GM23338 (cell line): ENCODE data around the gene UBE2C. TPM values are rescaled to one million over a fixed set of nuclear protein-coding genes. Genes with fewer than 3 reads are reported as not detected.

Source experiments
- ATAC-seq: fragments of 200-7000 bp; cut with Tn5 transposase; 3 replicates; pipeline ENCODE4 v1.9.1; 2020
- DNase-seq: peaks from one replicate; pipeline ENCODE4 v3.0.0-alpha.2; 2015; ENCODE audit warnings: low spot score
- H2AFZ ChIP-seq: fragments of 200-600 bp; sonication (generic); 2 replicates; pipeline ENCODE4 v1.8.0; 2016; ENCODE audit warnings: antibody characterized with exemption, mild to moderate bottlenecking, moderate library complexity
- H3F3A ChIP-seq: fragments of 200-600 bp; sonication (generic); replicated peaks from 2 replicates; pipeline ENCODE4 v1.8.0; 2017; ENCODE audit warnings: antibody characterized with exemption, mixed run types, low read depth
- H3K27ac ChIP-seq: fragments of 200-600 bp; sonication (generic); 2 replicates; pipeline ENCODE4 v1.6.1; 2016; ENCODE audit warnings: low read depth
- H3K27me3 ChIP-seq: fragments of 200-600 bp; sonication (generic); 2 replicates; pipeline ENCODE4 v1.8.0; 2016; ENCODE audit warnings: mild to moderate bottlenecking, mixed run types, moderate library complexity; ENCODE audit not compliant: insufficient read depth
- H3K36me3 ChIP-seq: fragments of 200-600 bp; sonication (generic); 2 replicates; pipeline ENCODE4 v1.8.0; 2016; ENCODE audit warnings: mild to moderate bottlenecking; ENCODE audit not compliant: insufficient read depth
- H3K4me1 ChIP-seq: fragments of 200-600 bp; sonication (generic); 2 replicates; pipeline ENCODE4 v1.8.0; 2016; ENCODE audit warnings: mild to moderate bottlenecking, moderate library complexity; ENCODE audit not compliant: insufficient read depth
- H3K4me2 ChIP-seq: fragments of 200-600 bp; sonication (generic); 2 replicates; pipeline ENCODE4 v1.7.1; 2017; ENCODE audit warnings: mixed run types
- H3K4me3 ChIP-seq: fragments of 200-600 bp; sonication (generic); 2 replicates; pipeline ENCODE4 v1.6.1; 2016; ENCODE audit warnings: mixed run types
- H3K79me2 ChIP-seq: fragments of 200-600 bp; sonication (generic); replicated peaks from 2 replicates; pipeline ENCODE4 v1.8.0; 2017; ENCODE audit warnings: mild to moderate bottlenecking; ENCODE audit not compliant: insufficient read depth
- H3K9me2 ChIP-seq: fragments of 200-600 bp; sonication (generic); 2 replicates; pipeline ENCODE4 v1.8.0; 2017; ENCODE audit not compliant: insufficient read depth
- H4K20me1 ChIP-seq: fragments of 200-600 bp; sonication (generic); replicated peaks from 2 replicates; pipeline ENCODE4 v1.8.0; 2017; ENCODE audit warnings: mild to moderate bottlenecking; ENCODE audit not compliant: insufficient read depth
- H3K27ac Mint-ChIP-seq: 2 replicates; pipeline ENCODE4 v1.8.0; 2020; ENCODE audit warnings: inconsistent platforms, mild to moderate bottlenecking, moderate library complexity, mixed read lengths
- H3K27me3 Mint-ChIP-seq: 3 replicates; pipeline ENCODE4 v1.8.0; 2022; ENCODE audit warnings: low read depth, mild to moderate bottlenecking, moderate library complexity, mixed read lengths, inconsistent platforms; ENCODE audit not compliant: insufficient read depth, poor library complexity
- H3K36me3 Mint-ChIP-seq: 3 replicates; pipeline ENCODE4 v1.8.0; 2021; ENCODE audit warnings: low read depth, mild to moderate bottlenecking, inconsistent platforms, moderate library complexity, mixed read lengths
- H3K4me1 Mint-ChIP-seq: 3 replicates; pipeline ENCODE4 v1.8.0; 2020; ENCODE audit warnings: mild to moderate bottlenecking, inconsistent platforms, mixed read lengths
- H3K4me3 Mint-ChIP-seq: 3 replicates; pipeline ENCODE4 v1.8.0; 2021; ENCODE audit warnings: moderate library complexity, mild to moderate bottlenecking, inconsistent platforms, mixed read lengths
- H3K9me3 Mint-ChIP-seq: 3 replicates; pipeline ENCODE4 v1.8.0; 2020; ENCODE audit warnings: moderate library complexity, mild to moderate bottlenecking, inconsistent platforms, mixed read lengths
- CREB1 ChIP-seq: fragments of 250-450 bp; sonication (Bioruptor Pico); IDR thresholded peaks from 2 replicates; pipeline ENCODE4 v1.5.0; 2020; ENCODE audit warnings: low read depth, mild to moderate bottlenecking, moderate library complexity
- EZH2 ChIP-seq: fragments of 200-600 bp; sonication (generic); IDR thresholded peaks from one replicate; pipeline ENCODE4 v1.8.0; 2017; ENCODE audit warnings: antibody characterized with exemption, mild to moderate bottlenecking, low read depth; ENCODE audit not compliant: unreplicated experiment
- EZH2phosphoT487 ChIP-seq: fragments of 200-600 bp; sonication (generic); IDR thresholded peaks from one replicate; pipeline ENCODE4 v1.8.1; 2018; ENCODE audit warnings: antibody characterized with exemption; ENCODE audit not compliant: unreplicated experiment
- JUNB ChIP-seq: IDR thresholded peaks from one replicate; pipeline ENCODE4 v1.6.1; 2016; ENCODE audit warnings: antibody characterized with exemption; ENCODE audit not compliant: unreplicated experiment
- NANOG ChIP-seq: IDR thresholded peaks from 2 replicates; pipeline ENCODE4 v1.6.1; 2016; ENCODE audit warnings: antibody characterized with exemption, borderline replicate concordance
- POLR2AphosphoS5 ChIP-seq: IDR thresholded peaks from 2 replicates; pipeline ENCODE4 v1.6.1; 2016; ENCODE audit warnings: antibody characterized with exemption, low read depth
- STAT1 ChIP-seq: IDR thresholded peaks from one replicate; pipeline ENCODE4 v1.6.1; 2016; ENCODE audit warnings: antibody characterized with exemption; ENCODE audit not compliant: unreplicated experiment
- ZNF114 ChIP-seq: fragments of 250-450 bp; sonication (Bioruptor Pico); IDR thresholded peaks from 2 replicates; pipeline ENCODE4 v1.5.0; 2020; ENCODE audit warnings: mild to moderate bottlenecking, moderate library complexity
- ZNF331 ChIP-seq: fragments of 250-450 bp; sonication (Bioruptor Pico); IDR thresholded peaks from 2 replicates; pipeline ENCODE4 v1.5.0; 2020; ENCODE audit warnings: low read depth, mild to moderate bottlenecking, moderate library complexity
- polyA plus RNA-seq: library from polyadenylated mRNA; unstranded; fragments of >200 nt; fragmentation: Nextera tagmentation; extraction: Ambion mirVana; gene quantifications from 2 replicates; pipeline ENCODE4 v1.2.1, GENCODE V29; 2016
- total RNA-seq: library from RNA; depleted of rRNA; stranded (reverse); fragments of >200 nt; shearing (Covaris generic); gene quantifications from 2 replicates; pipeline ENCODE4 v1.2.3, GENCODE V29; 2014
- TF ChIP-seq, protein P1 (sequence below): IDR thresholded peaks from 2 replicates; pipeline ENCODE4 v1.6.1; 2016; ENCODE audit warnings: antibody characterized with exemption
- TF ChIP-seq, protein P2 (sequence below), 2 experiments: fragments of 200-600 bp in 1 of 2; sonication (generic) in 1 of 2; conservative IDR thresholded peaks; 2 replicates each; pipeline versions ENCODE4 v1.5.1 to v1.6.1; 2016 to 2017; ENCODE audit warnings: antibody characterized with exemption in 2 of 2, low read depth in 2 of 2, mild to moderate bottlenecking in 2 of 2, moderate library complexity in 1 of 2
- TF ChIP-seq, protein P3 (sequence below): IDR thresholded peaks from one replicate; pipeline ENCODE4 v1.6.1; 2018; ENCODE audit warnings: antibody characterized with exemption; ENCODE audit not compliant: unreplicated experiment

UBE2C gene
- total and polyA plus RNA-seq, 2 experiments from 2014 or later = 247 to 698 TPM

DNA sequence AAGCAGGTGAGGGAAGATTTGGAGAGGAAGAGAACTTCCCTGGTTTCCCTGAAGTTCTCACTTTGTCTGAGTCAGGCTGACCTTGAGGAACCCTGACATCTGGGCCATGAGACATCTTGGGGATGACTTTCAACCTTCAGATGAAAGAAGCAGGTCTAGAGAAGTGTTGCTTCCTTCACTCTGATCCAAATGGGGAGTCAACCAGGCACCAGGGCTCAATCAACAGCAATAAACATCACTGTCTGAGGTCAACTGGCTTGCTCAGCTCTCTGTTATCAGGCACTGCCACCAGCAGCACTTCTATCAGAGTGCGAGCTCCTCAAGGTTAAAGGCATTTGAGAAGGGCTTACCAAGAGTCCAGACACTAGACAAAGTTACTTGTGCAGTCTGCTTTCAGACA, 38.5 kb downstream of the UBE2C start:
- ATAC-seq (no peak), DNase-seq (no peak)
- Histone ChIP-seq H3K27ac (no peak overlapping the region), H2AFZ (no peak overlapping the region), H3K27me3 (no peaks in the 10 kb centered on the region), H3K4me3 (no peak overlapping the region), H3K4me1 (peaks cover 32% of the 10 kb centered on the region), H3F3A (no peaks in the 10 kb centered on the region; the same call in 1 of the 2 replicates), H4K20me1 (no peaks in the 10 kb centered on the region), H3K4me2 (no peak overlapping the region), H3K79me2 (peaks cover 26% of the 10 kb centered on the region), H3K9me2 (no peaks in the 10 kb centered on the region), H3K36me3 (peaks cover 10% of the 10 kb centered on the region; the same call in 1 of the 2 replicates)
- Mint-ChIP-seq H3K27me3 (peaks cover 12% of the 10 kb centered on the region), H3K4me3 (no peak overlapping the region), H3K27ac (no peak overlapping the region; the same call in 1 of the 2 replicates), H3K9me3 (no peaks in the 10 kb centered on the region), H3K36me3 (peaks cover 36% of the 10 kb centered on the region), H3K4me1 (peaks cover 38% of the 10 kb centered on the region)
- no peak for TF ChIP-seq POLR2AphosphoS5
- no peak for TF ChIP-seq ZNF114 (CRISPR knock-in tag)
- TF ChIP-seq, protein P1, sequence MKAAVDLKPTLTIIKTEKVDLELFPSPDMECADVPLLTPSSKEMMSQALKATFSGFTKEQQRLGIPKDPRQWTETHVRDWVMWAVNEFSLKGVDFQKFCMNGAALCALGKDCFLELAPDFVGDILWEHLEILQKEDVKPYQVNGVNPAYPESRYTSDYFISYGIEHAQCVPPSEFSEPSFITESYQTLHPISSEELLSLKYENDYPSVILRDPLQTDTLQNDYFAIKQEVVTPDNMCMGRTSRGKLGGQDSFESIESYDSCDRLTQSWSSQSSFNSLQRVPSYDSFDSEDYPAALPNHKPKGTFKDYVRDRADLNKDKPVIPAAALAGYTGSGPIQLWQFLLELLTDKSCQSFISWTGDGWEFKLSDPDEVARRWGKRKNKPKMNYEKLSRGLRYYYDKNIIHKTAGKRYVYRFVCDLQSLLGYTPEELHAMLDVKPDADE = no peak
- no peak for TF ChIP-seq NANOG
- TF ChIP-seq, protein P2, sequence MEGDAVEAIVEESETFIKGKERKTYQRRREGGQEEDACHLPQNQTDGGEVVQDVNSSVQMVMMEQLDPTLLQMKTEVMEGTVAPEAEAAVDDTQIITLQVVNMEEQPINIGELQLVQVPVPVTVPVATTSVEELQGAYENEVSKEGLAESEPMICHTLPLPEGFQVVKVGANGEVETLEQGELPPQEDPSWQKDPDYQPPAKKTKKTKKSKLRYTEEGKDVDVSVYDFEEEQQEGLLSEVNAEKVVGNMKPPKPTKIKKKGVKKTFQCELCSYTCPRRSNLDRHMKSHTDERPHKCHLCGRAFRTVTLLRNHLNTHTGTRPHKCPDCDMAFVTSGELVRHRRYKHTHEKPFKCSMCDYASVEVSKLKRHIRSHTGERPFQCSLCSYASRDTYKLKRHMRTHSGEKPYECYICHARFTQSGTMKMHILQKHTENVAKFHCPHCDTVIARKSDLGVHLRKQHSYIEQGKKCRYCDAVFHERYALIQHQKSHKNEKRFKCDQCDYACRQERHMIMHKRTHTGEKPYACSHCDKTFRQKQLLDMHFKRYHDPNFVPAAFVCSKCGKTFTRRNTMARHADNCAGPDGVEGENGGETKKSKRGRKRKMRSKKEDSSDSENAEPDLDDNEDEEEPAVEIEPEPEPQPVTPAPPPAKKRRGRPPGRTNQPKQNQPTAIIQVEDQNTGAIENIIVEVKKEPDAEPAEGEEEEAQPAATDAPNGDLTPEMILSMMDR (conservative IDR thresholded peaks at IDR 0.05; ENCODE audit: low read depth in 2 of 2) = no peak
- no peak for TF ChIP-seq STAT1
- TF ChIP-seq ZNF331 (CRISPR knock-in tag) = no peak
- TF ChIP-seq EZH2phosphoT487 = no peak
- no peak for TF ChIP-seq CREB1 (CRISPR knock-in tag)

DNA sequence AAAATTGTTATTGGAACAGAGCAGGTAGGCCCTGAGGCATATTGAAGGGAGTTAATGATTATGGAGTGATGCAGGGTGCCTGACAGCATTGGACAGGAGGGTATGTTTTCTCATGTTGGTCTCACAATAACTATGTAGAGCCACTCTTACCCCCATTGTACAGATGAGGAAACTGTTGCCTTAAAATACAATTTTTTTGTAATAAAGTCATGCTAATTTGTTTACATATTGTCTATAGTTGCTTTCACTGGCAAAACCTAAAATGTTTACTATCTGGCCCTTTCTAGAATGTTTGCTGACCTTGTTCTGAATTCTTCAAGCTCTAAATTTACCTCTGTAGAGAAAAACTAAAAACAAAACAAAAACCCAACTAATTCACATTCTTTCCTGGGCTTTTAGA, 39.1 kb downstream of the UBE2C start:
- H3K27me3 Mint-ChIP-seq = peaks cover 12% of the 10 kb centered on the region
- Histone ChIP-seq H2AFZ (no peak overlapping the region), H3K79me2 (peaks cover 32% of the 10 kb centered on the region), H3K36me3 (peaks cover 6% of the 10 kb centered on the region; the same call in 1 of the 2 replicates), H3K27me3 (no peaks in the 10 kb centered on the region), H3K4me3 (no peak overlapping the region), H3K4me1 (peaks cover 35% of the 10 kb centered on the region), H3K27ac (peak overlapping the region; percentile 75; the same call in 1 of the 2 replicates), H3F3A (no peaks in the 10 kb centered on the region; the same call in 1 of the 2 replicates), H3K9me2 (no peaks in the 10 kb centered on the region), H3K4me2 (peak overlapping the region; percentile 40; the same call in 1 of the 2 replicates), H4K20me1 (no peaks in the 10 kb centered on the region)
- H3K4me1 Mint-ChIP-seq = peaks cover 41% of the 10 kb centered on the region
- H3K4me3 Mint-ChIP-seq = no peak overlapping the region
- no peak overlapping the region for H3K27ac Mint-ChIP-seq
- H3K9me3 Mint-ChIP-seq = no peaks in the 10 kb centered on the region
- TF ChIP-seq ZNF114 (CRISPR knock-in tag) (no peak), JUNB (no peak), EZH2phosphoT487 (no peak), ZNF331 (CRISPR knock-in tag) (no peak), EZH2 (no peak), POLR2AphosphoS5 (no peak)
- TF ChIP-seq, protein P3, sequence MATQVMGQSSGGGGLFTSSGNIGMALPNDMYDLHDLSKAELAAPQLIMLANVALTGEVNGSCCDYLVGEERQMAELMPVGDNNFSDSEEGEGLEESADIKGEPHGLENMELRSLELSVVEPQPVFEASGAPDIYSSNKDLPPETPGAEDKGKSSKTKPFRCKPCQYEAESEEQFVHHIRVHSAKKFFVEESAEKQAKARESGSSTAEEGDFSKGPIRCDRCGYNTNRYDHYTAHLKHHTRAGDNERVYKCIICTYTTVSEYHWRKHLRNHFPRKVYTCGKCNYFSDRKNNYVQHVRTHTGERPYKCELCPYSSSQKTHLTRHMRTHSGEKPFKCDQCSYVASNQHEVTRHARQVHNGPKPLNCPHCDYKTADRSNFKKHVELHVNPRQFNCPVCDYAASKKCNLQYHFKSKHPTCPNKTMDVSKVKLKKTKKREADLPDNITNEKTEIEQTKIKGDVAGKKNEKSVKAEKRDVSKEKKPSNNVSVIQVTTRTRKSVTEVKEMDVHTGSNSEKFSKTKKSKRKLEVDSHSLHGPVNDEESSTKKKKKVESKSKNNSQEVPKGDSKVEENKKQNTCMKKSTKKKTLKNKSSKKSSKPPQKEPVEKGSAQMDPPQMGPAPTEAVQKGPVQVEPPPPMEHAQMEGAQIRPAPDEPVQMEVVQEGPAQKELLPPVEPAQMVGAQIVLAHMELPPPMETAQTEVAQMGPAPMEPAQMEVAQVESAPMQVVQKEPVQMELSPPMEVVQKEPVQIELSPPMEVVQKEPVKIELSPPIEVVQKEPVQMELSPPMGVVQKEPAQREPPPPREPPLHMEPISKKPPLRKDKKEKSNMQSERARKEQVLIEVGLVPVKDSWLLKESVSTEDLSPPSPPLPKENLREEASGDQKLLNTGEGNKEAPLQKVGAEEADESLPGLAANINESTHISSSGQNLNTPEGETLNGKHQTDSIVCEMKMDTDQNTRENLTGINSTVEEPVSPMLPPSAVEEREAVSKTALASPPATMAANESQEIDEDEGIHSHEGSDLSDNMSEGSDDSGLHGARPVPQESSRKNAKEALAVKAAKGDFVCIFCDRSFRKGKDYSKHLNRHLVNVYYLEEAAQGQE = no peak
- DNase-seq (no peak), ATAC-seq (no peak)
- peaks cover 32% of the 10 kb centered on the region for H3K36me3 Mint-ChIP-seq
